NCI-H128 (cell line): ENCODE measurements around the gene KIAA0753.

ENCODE experiments used
- DNase-seq: peaks from one replicate; lab custom pipeline; 2025; ENCODE audit not compliant: unreplicated experiment; lab: John Stamatoyannopoulos, UW

Gene KIAA0753

GRCh38 chr17:6572972-6573370 is 67.5 kb downstream of the KIAA0753 start:
- no peak for DNase-seq

GRCh38 chr17:6571452-6571781 is 69.1 kb downstream of the KIAA0753 start:
- no peak for DNase-seq

- DNase-seq = no peak
Observed at GRCh38 chr17:6570731-6571451, 69.6 kb downstream of the KIAA0753 start.

- DNase-seq = no peak
Observed at GRCh38 chr17:6569370-6570285, 70.9 kb downstream of the KIAA0753 start.

- DNase-seq = no peak
Observed at GRCh38 chr17:6568184-6568758, 72.2 kb downstream of the KIAA0753 start.

- no peak for DNase-seq
Observed at GRCh38 chr17:6567528-6568183, 72.9 kb downstream of the KIAA0753 start.

GRCh38 chr17:6561446-6561845 is 79.1 kb downstream of the KIAA0753 start:
- no peak for DNase-seq

- no peak for DNase-seq
Observed at GRCh38 chr17:6560496-6560895, 80.0 kb downstream of the KIAA0753 start.

- no peak for DNase-seq
Observed at GRCh38 chr17:6559753-6560215, 80.7 kb downstream of the KIAA0753 start.

- no peak for DNase-seq
Observed at GRCh38 chr17:6558932-6559752, 81.4 kb downstream of the KIAA0753 start.

GRCh38 chr17:6558276-6558675 is 82.2 kb downstream of the KIAA0753 start:
- DNase-seq = no peak

- no peak for DNase-seq
Observed at GRCh38 chr17:6557040-6557438, 83.5 kb downstream of the KIAA0753 start.

- DNase-seq = no peak
Observed at GRCh38 chr17:6556121-6557039, 84.1 kb downstream of the KIAA0753 start, which contains the start of gene PITPNM3. Gene PITPNM3, minus strand, starts transcription at chr17:6556555. Its CDS starts 149 bp downstream, at chr17:6556406.

- DNase-seq = no peak
Observed at GRCh38 chr17:6555331-6556120, 85.0 kb downstream of the KIAA0753 start.

GRCh38 chr17:6554871-6555330 is 85.6 kb downstream of the KIAA0753 start:
- DNase-seq = no peak

- DNase-seq = no peak
Observed at GRCh38 chr17:6554342-6554741, 86.2 kb downstream of the KIAA0753 start.

GRCh38 chr17:6551869-6552531 is 88.5 kb downstream of the KIAA0753 start:
- peak; percentile 30 for DNase-seq

- no peak for DNase-seq
Observed at GRCh38 chr17:6551356-6551755, 89.2 kb downstream of the KIAA0753 start.
